Smooth muscle cell (in vitro differentiated cells): Measurements from ENCODE around the gene LARP7. TPM values are rescaled to one million over a fixed set of nuclear protein-coding genes. Genes with fewer than 3 reads are reported as not detected.
"Not testable (repeated sequence)": the region's sequence is repeated elsewhere in the genome, so short reads cannot be mapped to it uniquely, and the experiment has no call there.

Experiments used
- DNase-seq: peaks from one replicate; lab custom pipeline; 2025; ENCODE audit not compliant: unreplicated experiment; lab: John Stamatoyannopoulos, UW
- H2AFZ ChIP-seq: fragments of 200-600 bp; sonication (generic); 2 replicates; pipeline ENCODE4 v1.6.0; 2016; ENCODE audit warnings: antibody characterized with exemption, low read depth, mild to moderate bottlenecking
- H3F3A ChIP-seq: fragments of 200-600 bp; sonication (generic); 2 replicates; pipeline ENCODE4 v1.6.0; 2017; ENCODE audit warnings: antibody characterized with exemption, low read depth
- H3K27ac ChIP-seq: fragments of 200-600 bp; sonication (generic); 2 replicates; pipeline ENCODE4 v1.5.1; 2016; ENCODE audit warnings: low read depth, mild to moderate bottlenecking
- H3K27me3 ChIP-seq: fragments of 200-600 bp; sonication (generic); 2 replicates; pipeline ENCODE4 v1.6.1; 2016; ENCODE audit warnings: low read depth, mild to moderate bottlenecking
- H3K36me3 ChIP-seq: fragments of 200-600 bp; sonication (generic); 2 replicates; pipeline ENCODE4 v1.5.1; 2016; ENCODE audit warnings: low read depth
- H3K4me1 ChIP-seq: fragments of 200-600 bp; sonication (generic); 2 replicates; pipeline ENCODE4 v1.5.1; 2016; ENCODE audit warnings: low read depth
- H3K4me2 ChIP-seq: fragments of 200-600 bp; sonication (generic); 2 replicates; pipeline ENCODE4 v1.6.0; 2016; ENCODE audit warnings: mild to moderate bottlenecking
- H3K4me3 ChIP-seq: fragments of 200-600 bp; sonication (generic); 2 replicates; pipeline ENCODE4 v1.5.1; 2016; ENCODE audit warnings: mild to moderate bottlenecking
- H3K79me2 ChIP-seq: fragments of 200-600 bp; sonication (generic); 2 replicates; pipeline ENCODE4 v1.6.0; 2016; ENCODE audit warnings: low read depth, mild to moderate bottlenecking
- H3K9ac ChIP-seq: fragments of 200-600 bp; sonication (generic); 2 replicates; pipeline ENCODE4 v1.6.0; 2016; ENCODE audit warnings: low read depth
- H3K9me3 ChIP-seq: fragments of 200-600 bp; sonication (generic); replicated peaks from 2 replicates; pipeline ENCODE4 v1.5.1; 2016; ENCODE audit warnings: low read depth
- H4K20me1 ChIP-seq: fragments of 200-600 bp; sonication (generic); 2 replicates; pipeline ENCODE4 v1.6.0; 2016; ENCODE audit warnings: low read depth
- WGBS: methylation state at CpG from one replicate; pipeline ENCODE4 v1.1.7; 2016; ENCODE audit warnings: low lambda C conversion rate; 5-methylcytosine and 5-hydroxymethylcytosine counted together
- polyA plus RNA-seq: library from polyadenylated mRNA; unstranded; fragments of >200 nt; fragmentation: Nextera tagmentation; extraction: Ambion mirVana; gene quantifications from 2 replicates; pipeline ENCODE4 v1.2.1, GENCODE V29; 2016
- total RNA-seq: library from RNA; depleted of rRNA; stranded (reverse); fragments of >200 nt; gene quantifications from 2 replicates; pipeline ENCODE4 v1.2.3, GENCODE V29; 2014
- TF ChIP-seq, protein P1 (sequence below): fragments of 200-600 bp; sonication (generic); IDR thresholded peaks from 2 replicates; pipeline ENCODE4 v1.5.1; 2017; ENCODE audit warnings: borderline replicate concordance, mild to moderate bottlenecking, antibody characterized with exemption; ENCODE audit not compliant: insufficient read depth, poor library complexity, severe bottlenecking

The LARP7 gene
- total and polyA plus RNA-seq, 2 experiments from 2014 or later: 25.2 to 29.4 TPM

DNA sequence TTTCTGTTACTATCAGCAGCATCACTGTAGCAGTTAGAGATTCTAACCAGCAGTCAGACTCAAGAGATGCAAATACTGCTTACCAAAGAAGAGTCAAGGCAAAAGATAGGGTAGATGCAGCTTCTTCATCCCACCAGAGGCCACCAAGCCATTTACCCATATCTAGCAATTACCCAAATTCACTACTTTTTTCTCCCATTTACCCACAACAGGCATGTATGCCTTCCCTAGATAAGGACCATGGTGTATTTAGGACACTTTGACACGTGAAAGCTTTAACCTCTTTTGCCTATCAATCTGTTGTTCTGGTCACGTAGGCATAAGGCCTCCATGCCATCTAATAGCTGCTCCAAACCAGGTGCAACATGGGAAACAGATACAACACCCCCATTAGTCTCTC lies 5.6 kb downstream of the LARP7 start:
- Histone ChIP-seq H3F3A (no peaks in the 10 kb centered on the region), H3K9ac (no peak overlapping the region), H3K4me3 (no peak overlapping the region), H2AFZ (no peak overlapping the region), H3K9me3 (no peaks in the 10 kb centered on the region), H3K27ac (no peak overlapping the region), H3K36me3 (peaks cover under 1% of the 10 kb centered on the region), H4K20me1 (no peaks in the 10 kb centered on the region), H3K79me2 (peaks cover 29% of the 10 kb centered on the region), H3K4me2 (no peak overlapping the region), H3K27me3 (no peaks in the 10 kb centered on the region), H3K4me1 (peaks cover 7% of the 10 kb centered on the region)
- 95% methylated on average over 2 of the region's 2 CpGs for WGBS
- DNase-seq: no peak
- TF ChIP-seq, protein P1, sequence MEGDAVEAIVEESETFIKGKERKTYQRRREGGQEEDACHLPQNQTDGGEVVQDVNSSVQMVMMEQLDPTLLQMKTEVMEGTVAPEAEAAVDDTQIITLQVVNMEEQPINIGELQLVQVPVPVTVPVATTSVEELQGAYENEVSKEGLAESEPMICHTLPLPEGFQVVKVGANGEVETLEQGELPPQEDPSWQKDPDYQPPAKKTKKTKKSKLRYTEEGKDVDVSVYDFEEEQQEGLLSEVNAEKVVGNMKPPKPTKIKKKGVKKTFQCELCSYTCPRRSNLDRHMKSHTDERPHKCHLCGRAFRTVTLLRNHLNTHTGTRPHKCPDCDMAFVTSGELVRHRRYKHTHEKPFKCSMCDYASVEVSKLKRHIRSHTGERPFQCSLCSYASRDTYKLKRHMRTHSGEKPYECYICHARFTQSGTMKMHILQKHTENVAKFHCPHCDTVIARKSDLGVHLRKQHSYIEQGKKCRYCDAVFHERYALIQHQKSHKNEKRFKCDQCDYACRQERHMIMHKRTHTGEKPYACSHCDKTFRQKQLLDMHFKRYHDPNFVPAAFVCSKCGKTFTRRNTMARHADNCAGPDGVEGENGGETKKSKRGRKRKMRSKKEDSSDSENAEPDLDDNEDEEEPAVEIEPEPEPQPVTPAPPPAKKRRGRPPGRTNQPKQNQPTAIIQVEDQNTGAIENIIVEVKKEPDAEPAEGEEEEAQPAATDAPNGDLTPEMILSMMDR: no peak

GRCh38 chr4:112644595-112645535 lies 7.9 kb downstream of the LARP7 start:
- 91% methylated on average over 10 of the region's 10 CpGs for WGBS

GRCh38 chr4:112645541-112646329 lies 8.8 kb downstream of the LARP7 start:
- Histone ChIP-seq H3K36me3 (peaks cover 19% of the 10 kb centered on the region), H4K20me1 (no peaks in the 10 kb centered on the region), H3K4me2 (no peak overlapping the region), H3K79me2 (peaks cover 3% of the 10 kb centered on the region), H3K4me1 (peaks cover 18% of the 10 kb centered on the region), H3K27ac (no peak overlapping the region), H3F3A (no peaks in the 10 kb centered on the region), H2AFZ (no peak overlapping the region), H3K9me3 (no peaks in the 10 kb centered on the region), H3K9ac (no peak overlapping the region), H3K27me3 (no peaks in the 10 kb centered on the region), H3K4me3 (no peak overlapping the region)
- no peak for DNase-seq
- TF ChIP-seq, protein P1: no peak
- 59% methylated on average over 8 of the region's 8 CpGs for WGBS

More at GRCh38 chr4:112644595-112645535, 7.9 kb downstream of the LARP7 start:
- not testable (repeated sequence) for H4K20me1 ChIP-seq, H3K9me3 ChIP-seq, H3K27me3 ChIP-seq, H3K27ac ChIP-seq, DNase-seq, H3K9ac ChIP-seq, H3K4me1 ChIP-seq, H3K4me2 ChIP-seq, H2AFZ ChIP-seq, H3K4me3 ChIP-seq, H3F3A ChIP-seq
- Histone ChIP-seq H3K79me2 (peaks cover 12% of the 10 kb centered on the region), H3K36me3 (peaks cover 14% of the 10 kb centered on the region)
